ENCODE measurements around the gene R3HDML. TPM values are rescaled to one million over a fixed set of nuclear protein-coding genes. Genes with fewer than 3 reads are reported as not detected.
A peak's percentile ranks its signal among the peaks of the same experiment; 100 is the strongest.

R3HDML gene
- polyA plus RNA-seq, 2 donors, result not detected

- no peaks in the 10 kb centered on the region for H3K9me3 ChIP-seq (ENCODE audit: control insufficient read depth in 2 of 2, insufficient read depth in 1 of 2, low read depth in 1 of 2, low read length in 1 of 2)
- no peaks in the 10 kb centered on the region for H3K27me3 ChIP-seq (ENCODE audit: control insufficient read depth in 1 of 2, insufficient read depth in 2 of 2, low read length in 2 of 2)
- peaks cover 0 to 3% of the 10 kb centered on the region in 2 donors for H3K36me3 ChIP-seq (ENCODE audit: control insufficient read depth in 2 of 2, insufficient read depth in 2 of 2, low read length in 1 of 2)
- H3K4me3 ChIP-seq (ENCODE audit: low read depth in 1 of 2, low read length in 2 of 2), result no peak overlapping the region
- no peaks in the 10 kb centered on the region for H3K4me1 ChIP-seq (ENCODE audit: control insufficient read depth in 2 of 2, insufficient read depth in 2 of 2, low read length in 1 of 2)
- no peak overlapping the region for H3K27ac ChIP-seq (ENCODE audit: low read depth in 2 of 2, low read length in 1 of 2)
- 83% methylated on average over 8 of the region's 8 CpGs for WGBS, 2 donors
These were observed 34.1 kb upstream of the R3HDML start for GRCh38 chr20:44302736-44303135.

GRCh38 chr20:44304383-44304782 is 32.5 kb upstream of the R3HDML start:
- H3K4me1 ChIP-seq (ENCODE audit: control insufficient read depth in 2 of 2, insufficient read depth in 2 of 2, low read length in 1 of 2), result no peaks in the 10 kb centered on the region
- no peaks in the 10 kb centered on the region for H3K9me3 ChIP-seq (ENCODE audit: control insufficient read depth in 2 of 2, insufficient read depth in 1 of 2, low read depth in 1 of 2, low read length in 1 of 2)
- no peak overlapping the region for H3K4me3 ChIP-seq (ENCODE audit: low read depth in 1 of 2, low read length in 2 of 2)
- no peak overlapping the region for H3K27ac ChIP-seq (ENCODE audit: low read depth in 2 of 2, low read length in 1 of 2)
- peaks cover 0 to 3% of the 10 kb centered on the region in 2 donors for H3K36me3 ChIP-seq (ENCODE audit: control insufficient read depth in 2 of 2, insufficient read depth in 2 of 2, low read length in 1 of 2)
- H3K27me3 ChIP-seq (ENCODE audit: control insufficient read depth in 1 of 2, insufficient read depth in 2 of 2, low read length in 2 of 2), result no peaks in the 10 kb centered on the region

- H3K27ac ChIP-seq (ENCODE audit: low read depth in 2 of 2, low read length in 1 of 2), result no peak overlapping the region
- H3K27me3 ChIP-seq (ENCODE audit: control insufficient read depth in 1 of 2, insufficient read depth in 2 of 2, low read length in 2 of 2), result no peaks in the 10 kb centered on the region
- H3K4me3 ChIP-seq (ENCODE audit: low read depth in 1 of 2, low read length in 2 of 2), result no peak overlapping the region
- peaks cover 3 to 9% of the 10 kb centered on the region in 2 donors for H3K4me1 ChIP-seq (ENCODE audit: control insufficient read depth in 2 of 2, insufficient read depth in 2 of 2, low read length in 1 of 2)
- 90 to 93% methylated on average over 9 of the region's 9 CpGs for WGBS, 2 donors
- H3K9me3 ChIP-seq (ENCODE audit: control insufficient read depth in 2 of 2, insufficient read depth in 1 of 2, low read depth in 1 of 2, low read length in 1 of 2), result no peaks in the 10 kb centered on the region
- H3K36me3 ChIP-seq (ENCODE audit: control insufficient read depth in 2 of 2, insufficient read depth in 2 of 2, low read length in 1 of 2), result peaks cover 0 to 3% of the 10 kb centered on the region in 2 donors
These were observed 29.9 kb upstream of the R3HDML start for GRCh38 chr20:44306927-44307326.

GRCh38 chr20:44309763-44310663 is 26.8 kb upstream of the R3HDML start:
- no peaks in the 10 kb centered on the region for H3K27me3 ChIP-seq (ENCODE audit: control insufficient read depth in 1 of 2, insufficient read depth in 2 of 2, low read length in 2 of 2)
- H3K4me3 ChIP-seq (ENCODE audit: low read depth in 1 of 2, low read length in 2 of 2), result peak overlapping the region; percentile 88 to 94
- H3K27ac ChIP-seq (ENCODE audit: low read depth in 2 of 2, low read length in 1 of 2), result no peak overlapping the region
- H3K36me3 ChIP-seq (ENCODE audit: control insufficient read depth in 2 of 2, insufficient read depth in 2 of 2, low read length in 1 of 2), result peaks cover 0 to 3% of the 10 kb centered on the region in 2 donors
- peaks cover 3 to 9% of the 10 kb centered on the region in 2 donors for H3K4me1 ChIP-seq (ENCODE audit: control insufficient read depth in 2 of 2, insufficient read depth in 2 of 2, low read length in 1 of 2)
- WGBS, 2 donors, result 13 to 16% methylated on average over 16 to 17 of the region's 17 CpGs
- no peaks in the 10 kb centered on the region for H3K9me3 ChIP-seq (ENCODE audit: control insufficient read depth in 2 of 2, insufficient read depth in 1 of 2, low read depth in 1 of 2, low read length in 1 of 2)

GRCh38 chr20:44310664-44311639 is 25.9 kb upstream of the R3HDML start, which contains the start of gene FITM2:
Gene FITM2, minus strand, starts transcription at chr20:44311202. Its CDS starts 54 bp downstream, at chr20:44311148.
- Histone ChIP-seq H3K27me3 (ENCODE audit: control insufficient read depth in 1 of 2, insufficient read depth in 2 of 2, low read length in 2 of 2) (no peaks in the 10 kb centered on the region), H3K27ac (ENCODE audit: low read depth in 2 of 2, low read length in 1 of 2) (peak within 1 kb of the TSS; percentile 64 to 65), H3K4me3 (ENCODE audit: low read depth in 1 of 2, low read length in 2 of 2) (peak within 1 kb of the TSS; percentile 88 to 94), H3K9me3 (ENCODE audit: control insufficient read depth in 2 of 2, insufficient read depth in 1 of 2, low read depth in 1 of 2, low read length in 1 of 2) (no peaks in the 10 kb centered on the region), H3K4me1 (ENCODE audit: control insufficient read depth in 2 of 2, insufficient read depth in 2 of 2, low read length in 1 of 2) (peaks cover 3 to 9% of the 10 kb centered on the region in 2 donors), H3K36me3 (ENCODE audit: control insufficient read depth in 2 of 2, insufficient read depth in 2 of 2, low read length in 1 of 2) (peaks cover 0 to 3% of the 10 kb centered on the region in 2 donors)
- 1% methylated on average over 59 to 70 of the region's 70 CpGs for WGBS, 2 donors

- H3K4me1 ChIP-seq (ENCODE audit: control insufficient read depth in 2 of 2, insufficient read depth in 2 of 2, low read length in 1 of 2), result peaks cover 0 to 6% of the 10 kb centered on the region in 2 donors
- H3K36me3 ChIP-seq (ENCODE audit: control insufficient read depth in 2 of 2, insufficient read depth in 2 of 2, low read length in 1 of 2), result no peaks in the 10 kb centered on the region
- H3K27me3 ChIP-seq (ENCODE audit: control insufficient read depth in 1 of 2, insufficient read depth in 2 of 2, low read length in 2 of 2), result no peaks in the 10 kb centered on the region
- H3K9me3 ChIP-seq (ENCODE audit: control insufficient read depth in 2 of 2, insufficient read depth in 1 of 2, low read depth in 1 of 2, low read length in 1 of 2), result no peaks in the 10 kb centered on the region
- H3K27ac ChIP-seq (ENCODE audit: low read depth in 2 of 2, low read length in 1 of 2), result no peak overlapping the region
- no peak overlapping the region for H3K4me3 ChIP-seq (ENCODE audit: low read depth in 1 of 2, low read length in 2 of 2)
These were observed 22.0 kb upstream of the R3HDML start for GRCh38 chr20:44314870-44315269.

GRCh38 chr20:44319839-44320422 is 16.9 kb upstream of the R3HDML start:
- Histone ChIP-seq H3K27ac (ENCODE audit: low read depth in 2 of 2, low read length in 1 of 2) (no peak overlapping the region), H3K36me3 (ENCODE audit: control insufficient read depth in 2 of 2, insufficient read depth in 2 of 2, low read length in 1 of 2) (no peaks in the 10 kb centered on the region), H3K4me3 (ENCODE audit: low read depth in 1 of 2, low read length in 2 of 2) (no peak overlapping the region), H3K4me1 (ENCODE audit: control insufficient read depth in 2 of 2, insufficient read depth in 2 of 2, low read length in 1 of 2) (peaks cover 0 to 4% of the 10 kb centered on the region in 2 donors), H3K27me3 (ENCODE audit: control insufficient read depth in 1 of 2, insufficient read depth in 2 of 2, low read length in 2 of 2) (no peaks in the 10 kb centered on the region), H3K9me3 (ENCODE audit: control insufficient read depth in 2 of 2, insufficient read depth in 1 of 2, low read depth in 1 of 2, low read length in 1 of 2) (no peaks in the 10 kb centered on the region)
- WGBS, 2 donors, result 95% methylated on average over 2 of the region's 2 CpGs

GRCh38 chr20:44324343-44324742 is 12.5 kb upstream of the R3HDML start:
- no peaks in the 10 kb centered on the region for H3K36me3 ChIP-seq (ENCODE audit: control insufficient read depth in 2 of 2, insufficient read depth in 2 of 2, low read length in 1 of 2)
- H3K4me1 ChIP-seq (ENCODE audit: control insufficient read depth in 2 of 2, insufficient read depth in 2 of 2, low read length in 1 of 2), result peaks cover 4 to 5% of the 10 kb centered on the region in 2 donors
- H3K4me3 ChIP-seq (ENCODE audit: low read depth in 1 of 2, low read length in 2 of 2), result no peak overlapping the region
- no peaks in the 10 kb centered on the region for H3K9me3 ChIP-seq (ENCODE audit: control insufficient read depth in 2 of 2, insufficient read depth in 1 of 2, low read depth in 1 of 2, low read length in 1 of 2)
- peaks cover 0 to 3% of the 10 kb centered on the region in 2 donors for H3K27me3 ChIP-seq (ENCODE audit: control insufficient read depth in 1 of 2, insufficient read depth in 2 of 2, low read length in 2 of 2)
- WGBS, 2 donors, result 8 to 29% methylated on average over 1 of the region's 1 CpG
- no peak overlapping the region for H3K27ac ChIP-seq (ENCODE audit: low read depth in 2 of 2, low read length in 1 of 2)

Measured in esophagus (tissue), 2 donors.